Skeletal muscle cell (primary cell): ENCODE results near the gene TIGAR.

Experiments
- DNase-seq: peaks from one replicate; pipeline ENCODE4 v3.0.0-alpha.2; 2010; ENCODE audit warnings: low read depth
- H3K4me3 ChIP-seq: 2 replicates; pipeline ENCODE4 v1.5.1; 2011; ENCODE audit warnings: low read depth, mild to moderate bottlenecking, control low read depth, low read length, moderate library complexity

The TIGAR gene

DNA sequence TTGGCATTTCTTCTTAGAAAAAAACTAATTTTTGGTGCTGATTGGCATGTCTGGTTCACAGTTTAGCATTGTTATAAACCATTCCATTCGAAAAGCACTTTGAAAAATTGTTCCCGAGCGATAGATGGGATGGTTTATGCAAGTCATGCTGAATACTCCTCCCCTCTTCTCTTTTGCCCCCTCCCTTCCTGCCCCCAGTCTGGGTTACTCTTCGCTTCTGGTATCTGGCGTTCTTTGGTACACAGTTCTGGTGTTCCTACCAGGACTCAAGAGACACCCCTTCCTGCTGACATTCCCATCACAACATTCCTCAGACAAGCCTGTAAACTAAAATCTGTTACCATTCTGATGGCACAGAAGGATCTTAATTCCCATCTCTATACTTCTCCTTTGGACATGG is 20.1 kb upstream of the TIGAR start:
- no peak for DNase-seq

DNA sequence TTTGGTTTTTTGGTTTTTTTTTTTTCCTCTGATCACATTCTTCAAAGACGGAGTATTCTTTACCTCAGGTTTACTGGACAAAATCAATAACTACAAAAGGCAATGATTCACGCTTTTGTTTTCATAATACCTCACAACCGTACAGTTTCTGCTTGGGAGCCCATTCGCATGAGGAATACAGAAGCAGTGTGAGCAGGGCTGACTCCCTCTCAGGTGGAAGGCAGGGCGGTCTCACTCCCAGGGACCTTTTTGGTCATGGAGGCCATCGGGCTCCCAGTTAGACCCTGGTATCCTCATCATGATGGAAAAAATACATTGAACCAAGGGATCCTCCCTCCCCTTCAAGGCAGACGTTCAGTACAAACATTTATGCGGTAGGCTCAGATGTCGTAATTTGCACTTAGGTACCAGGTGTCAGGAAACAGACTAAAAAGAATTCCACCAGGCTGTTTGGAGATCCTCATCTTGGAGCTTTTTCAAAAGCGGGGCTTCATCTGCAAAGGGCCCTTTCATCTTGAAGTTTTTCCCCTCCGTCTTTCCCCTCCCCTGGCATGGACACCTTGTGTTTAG is 19.0 kb upstream of the TIGAR start:
- no peak overlapping the region for H3K4me3 ChIP-seq
- DNase-seq: no peak

More for the DNA sequence above, 20.1 kb upstream of the TIGAR start:
- H3K4me3 ChIP-seq: no peak overlapping the region

DNA sequence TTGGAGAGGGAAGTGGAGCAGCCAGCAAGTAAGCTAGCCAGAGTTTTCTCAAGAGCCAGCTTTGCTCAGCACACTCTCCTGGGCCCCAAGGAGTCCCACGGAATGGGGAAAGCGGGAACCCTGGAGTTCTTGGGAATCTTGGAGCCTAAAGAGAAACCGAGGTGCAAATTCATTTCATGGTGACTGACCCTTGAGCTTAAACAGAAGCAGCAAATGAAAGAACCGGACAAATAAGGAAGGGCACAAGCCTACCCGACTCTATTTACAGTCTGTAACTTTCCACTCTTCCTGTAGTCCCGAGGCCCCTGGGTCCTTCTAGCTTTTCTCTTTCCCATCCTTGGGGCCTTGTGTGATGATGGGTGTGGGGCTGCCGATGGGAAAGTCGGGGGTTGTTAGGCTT is 18.1 kb upstream of the TIGAR start:
- no peak overlapping the region for H3K4me3 ChIP-seq

DNA sequence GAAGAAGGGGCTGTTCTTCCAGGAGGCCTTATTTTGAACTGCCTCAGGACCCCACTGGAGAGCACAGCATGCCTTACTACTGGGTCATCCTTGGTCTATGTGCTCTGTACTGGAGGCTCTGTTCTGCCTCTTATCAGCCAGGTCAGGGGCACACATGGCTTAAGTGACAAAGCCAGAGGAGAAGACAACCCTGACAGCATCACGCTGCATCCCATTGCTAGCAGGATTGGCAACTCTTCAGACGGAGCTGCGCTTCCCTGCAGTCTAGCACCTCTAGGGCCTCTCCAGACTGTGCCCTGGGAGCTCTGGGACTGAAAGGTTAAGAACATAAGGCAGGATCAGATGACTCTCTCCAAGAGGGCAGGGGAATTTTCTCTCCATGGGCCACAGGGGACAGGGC is 17.3 kb upstream of the TIGAR start:
- H3K4me3 ChIP-seq: no peak overlapping the region
- no peak for DNase-seq

More for the DNA sequence above, 18.1 kb upstream of the TIGAR start:
- DNase-seq: no peak

DNA sequence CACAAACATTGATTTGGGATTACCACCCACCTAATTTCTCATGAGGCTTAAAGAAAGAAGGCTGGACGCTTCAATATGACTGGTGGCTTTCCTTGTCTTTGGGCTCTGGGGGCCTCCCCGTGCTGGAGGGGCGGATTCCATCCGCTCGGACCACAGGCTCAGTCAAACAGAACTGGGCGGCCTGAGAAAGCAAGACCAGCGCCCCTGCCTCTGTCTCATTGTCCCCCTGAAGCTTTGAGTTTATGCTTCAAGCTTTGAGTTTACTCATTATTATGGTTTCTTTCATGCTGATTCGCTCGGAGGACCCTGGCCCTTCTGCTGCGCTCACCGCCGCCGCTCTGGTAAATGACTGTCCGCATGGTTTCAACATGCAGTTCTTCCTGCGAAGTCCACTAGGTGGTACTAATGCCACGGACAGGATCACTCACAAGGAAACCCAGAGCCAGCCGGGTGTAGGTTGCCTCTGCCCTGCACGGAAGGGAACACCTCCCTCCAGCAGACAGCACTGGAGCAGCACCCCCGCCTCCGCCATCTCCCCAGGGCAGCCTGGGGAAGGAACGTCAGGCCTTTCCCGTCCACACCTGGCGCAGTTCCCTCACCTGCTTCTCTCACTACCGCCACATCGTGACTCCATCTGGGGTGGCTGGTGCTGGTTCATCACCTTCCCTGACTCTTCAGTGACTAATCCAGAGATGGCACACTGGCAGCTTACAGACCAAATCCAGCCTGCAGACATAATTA is 13.2 kb upstream of the TIGAR start:
- H3K4me3 ChIP-seq: no peak overlapping the region
- peak; percentile 52 for DNase-seq

DNA sequence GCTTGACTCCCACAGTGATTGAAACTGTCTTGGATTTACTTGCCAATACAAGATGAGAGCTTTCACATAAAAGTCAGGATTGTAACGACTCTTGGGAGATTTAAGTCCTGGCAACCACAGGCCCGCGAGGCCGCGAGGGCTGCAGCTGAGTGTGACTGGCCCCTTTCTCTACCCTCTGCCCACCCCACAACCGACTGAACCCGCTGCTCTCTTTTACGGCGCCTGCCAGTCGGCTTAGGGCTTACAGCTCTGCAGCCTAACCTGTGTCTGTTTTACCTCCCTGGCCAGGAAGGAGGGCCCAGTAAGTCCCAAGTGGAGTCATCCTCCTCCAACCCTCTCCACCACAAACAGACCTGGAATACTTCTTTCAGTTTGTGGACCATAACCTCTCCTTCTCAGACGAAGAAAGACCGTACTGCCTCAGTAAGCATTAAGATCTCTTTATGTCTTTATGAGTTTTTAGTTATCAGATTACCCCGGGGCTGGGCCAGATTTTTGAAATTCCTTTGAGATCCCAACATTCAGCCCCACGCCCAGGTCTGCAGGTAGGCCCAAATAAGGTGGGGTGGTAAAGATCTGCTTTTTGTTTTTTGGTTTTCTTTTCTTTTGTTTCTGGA is 12.6 kb upstream of the TIGAR start:
- DNase-seq: no peak
- H3K4me3 ChIP-seq: no peak overlapping the region

DNA sequence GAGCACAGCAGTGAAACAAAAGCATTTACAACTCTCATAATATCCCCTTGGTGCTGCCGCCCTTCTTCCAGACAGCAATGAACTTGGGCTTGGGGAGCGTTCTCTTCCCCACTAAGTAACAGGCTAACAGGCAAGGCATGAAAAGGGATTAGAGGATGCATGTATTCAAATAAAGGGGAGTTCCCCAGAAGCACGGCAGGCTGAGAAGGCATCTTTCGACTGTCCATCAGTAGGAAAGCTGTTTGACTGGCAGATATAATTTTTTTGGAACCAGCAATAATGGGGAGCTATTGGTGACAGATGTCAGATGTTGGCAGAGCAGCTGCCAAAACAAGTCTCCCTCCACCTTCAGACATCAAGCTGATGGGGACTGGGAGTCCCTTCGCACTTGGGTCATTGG is 9.2 kb upstream of the TIGAR start:
- DNase-seq: no peak
- no peak overlapping the region for H3K4me3 ChIP-seq

DNA sequence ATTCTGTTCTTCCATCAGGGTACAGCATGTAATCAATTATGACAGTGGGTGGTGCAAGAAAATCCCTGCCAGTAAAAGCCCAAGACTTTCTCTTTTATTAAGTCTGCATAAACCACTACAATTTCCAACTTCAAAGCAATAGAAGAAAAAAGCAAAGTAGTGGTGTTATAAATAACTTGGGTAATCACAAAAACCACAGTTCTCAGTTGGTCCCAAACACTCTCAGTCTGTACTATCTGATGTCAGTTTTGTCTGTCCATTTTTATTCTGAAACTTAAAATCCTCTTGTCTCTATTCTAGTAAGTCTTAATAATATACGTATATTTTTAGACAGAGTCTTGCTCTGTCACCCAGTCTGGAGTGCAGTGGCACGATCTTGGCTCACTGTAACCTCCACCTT is 8.8 kb upstream of the TIGAR start:
- no peak overlapping the region for H3K4me3 ChIP-seq
- no peak for DNase-seq

DNA sequence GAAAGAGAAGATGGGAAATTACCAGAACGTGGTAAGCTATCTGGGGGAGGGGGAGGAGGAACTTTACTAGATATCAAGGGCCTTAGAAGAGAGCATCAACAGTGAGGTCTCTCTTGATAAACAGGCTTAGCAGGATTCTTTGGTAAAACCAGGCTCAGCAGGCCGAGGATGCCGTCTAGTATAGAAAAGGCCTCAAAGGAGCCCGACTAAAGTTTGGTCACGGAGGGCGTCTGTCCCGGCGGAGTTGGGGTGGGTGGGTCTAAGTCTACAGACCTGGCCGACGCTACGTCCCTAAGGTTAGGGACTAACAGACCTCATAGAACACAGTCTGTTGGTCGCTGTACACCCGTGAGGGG is 538 bp upstream of the TIGAR start:
- DNase-seq: no peak
- peak overlapping the region; percentile 62 for H3K4me3 ChIP-seq

DNA sequence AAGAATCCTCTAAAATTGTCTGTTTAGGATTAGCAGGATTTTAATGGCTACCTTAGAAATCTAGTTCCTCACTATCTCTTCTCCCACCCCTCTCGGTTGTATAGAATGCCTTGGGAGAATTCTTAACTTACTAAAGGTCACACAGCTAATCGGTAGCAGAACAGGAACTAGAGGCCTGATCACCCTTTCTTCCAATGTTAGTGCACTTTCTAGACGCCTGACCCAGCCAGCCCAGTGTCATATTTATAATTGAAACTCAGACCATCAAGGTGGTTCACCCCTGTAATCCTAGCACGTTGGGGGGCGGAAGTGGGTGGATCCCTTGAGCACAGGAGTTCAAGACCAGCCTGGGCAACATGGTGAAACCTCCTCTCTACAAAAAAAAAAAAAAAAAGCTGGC is 1.7 kb downstream of the TIGAR start:
- no peak for DNase-seq
- H3K4me3 ChIP-seq: no peak overlapping the region

DNA sequence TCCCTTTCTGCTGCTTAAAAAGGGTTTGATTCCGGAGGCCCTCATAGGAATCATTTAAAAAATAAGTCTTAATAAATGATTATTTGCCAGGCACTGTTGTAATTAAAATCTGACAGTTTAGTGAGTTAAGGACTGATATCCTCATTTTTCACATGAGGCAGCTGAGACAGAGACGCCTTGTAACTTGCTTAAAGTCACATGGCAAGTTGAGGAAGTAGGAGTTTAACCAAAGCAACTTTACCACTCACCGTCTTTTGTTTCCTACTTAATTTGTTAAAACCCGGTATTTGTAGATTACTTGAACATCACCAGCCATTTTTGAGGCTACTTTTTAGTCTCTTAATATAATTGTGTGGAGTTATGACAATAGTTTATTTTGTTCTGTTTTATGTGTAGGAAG is 2.4 kb downstream of the TIGAR start:
- no peak overlapping the region for H3K4me3 ChIP-seq
- DNase-seq: no peak

DNA sequence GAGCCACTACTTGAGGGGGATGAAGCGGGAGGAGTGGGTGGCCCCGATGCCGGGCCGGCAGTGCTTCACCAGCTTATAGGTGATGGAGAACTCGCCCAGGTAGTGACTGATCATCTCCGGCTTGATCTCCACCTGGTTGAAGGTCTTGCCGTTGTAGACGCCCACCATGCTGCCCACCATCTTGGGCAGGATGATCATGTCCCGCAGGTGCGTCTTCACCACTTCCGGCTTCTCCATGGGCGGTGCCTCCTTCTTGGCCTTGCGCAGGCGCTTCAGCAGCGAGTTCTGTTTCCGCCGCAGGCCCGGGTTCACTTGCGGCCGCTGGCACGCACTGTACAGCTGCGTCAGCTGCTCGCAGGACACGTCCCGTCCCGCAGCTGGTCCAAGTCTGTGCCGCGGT is 3.4 kb downstream of the TIGAR start:
- no peak overlapping the region for H3K4me3 ChIP-seq
- DNase-seq: no peak

DNA sequence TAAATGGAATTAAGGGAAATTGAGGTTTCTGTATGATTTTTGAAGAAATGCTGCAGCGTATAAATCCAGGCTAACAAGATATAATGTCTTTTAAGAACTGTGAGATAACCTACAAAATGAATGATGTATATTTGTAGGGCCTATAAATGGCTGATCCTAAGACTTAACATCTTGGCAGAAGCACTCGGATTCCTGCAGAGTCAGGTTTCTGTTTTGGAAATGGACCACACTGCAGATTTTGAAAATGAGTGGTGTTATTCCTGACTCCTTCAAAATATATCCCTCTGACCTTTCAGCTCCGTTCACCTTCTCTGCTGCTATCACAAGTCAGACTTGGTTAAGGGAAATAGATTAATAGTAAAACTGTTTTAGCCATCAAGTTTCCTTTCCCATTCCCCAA is 5.0 kb downstream of the TIGAR start:
- no peak overlapping the region for H3K4me3 ChIP-seq
- no peak for DNase-seq

DNA sequence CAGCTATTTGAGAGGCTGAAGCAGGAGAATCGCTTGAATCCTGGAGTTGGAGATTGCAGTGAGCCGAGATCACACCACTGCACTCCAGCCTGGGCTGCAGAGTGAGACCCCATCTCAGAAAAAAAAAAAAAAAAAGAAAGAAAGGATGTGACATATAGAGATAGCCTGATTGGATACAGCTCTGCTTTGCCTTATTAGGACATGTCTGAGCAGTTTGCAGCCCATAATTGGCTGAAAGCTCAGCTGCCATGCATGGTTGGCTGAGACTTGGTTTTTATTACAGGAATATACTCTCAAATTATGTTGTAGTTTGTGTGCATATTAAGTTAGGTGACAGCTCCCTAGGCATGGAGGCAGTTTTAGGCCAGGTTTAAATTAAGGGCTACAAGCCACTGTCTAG is 6.3 kb downstream of the TIGAR start:
- DNase-seq: no peak
- no peak overlapping the region for H3K4me3 ChIP-seq

DNA sequence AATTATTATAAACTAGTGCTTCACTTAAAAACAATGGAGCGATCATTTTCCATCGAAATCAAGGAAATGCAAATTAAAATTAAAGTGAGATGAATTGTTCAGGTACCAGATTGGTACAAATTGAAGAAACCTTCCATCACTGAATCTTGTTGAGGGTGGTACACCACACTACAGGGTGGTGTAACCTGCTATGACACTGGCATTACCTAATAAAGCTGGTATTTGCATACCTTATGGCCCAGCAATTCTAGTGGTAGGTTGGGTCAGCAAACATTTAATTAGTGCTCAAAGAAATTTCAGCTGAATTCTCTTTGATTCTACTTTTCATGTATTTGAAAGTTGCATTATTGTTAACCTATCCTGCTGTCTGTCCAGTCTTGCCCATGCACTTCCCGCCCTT is 9.2 kb downstream of the TIGAR start:
- H3K4me3 ChIP-seq: no peak overlapping the region
- DNase-seq: no peak

DNA sequence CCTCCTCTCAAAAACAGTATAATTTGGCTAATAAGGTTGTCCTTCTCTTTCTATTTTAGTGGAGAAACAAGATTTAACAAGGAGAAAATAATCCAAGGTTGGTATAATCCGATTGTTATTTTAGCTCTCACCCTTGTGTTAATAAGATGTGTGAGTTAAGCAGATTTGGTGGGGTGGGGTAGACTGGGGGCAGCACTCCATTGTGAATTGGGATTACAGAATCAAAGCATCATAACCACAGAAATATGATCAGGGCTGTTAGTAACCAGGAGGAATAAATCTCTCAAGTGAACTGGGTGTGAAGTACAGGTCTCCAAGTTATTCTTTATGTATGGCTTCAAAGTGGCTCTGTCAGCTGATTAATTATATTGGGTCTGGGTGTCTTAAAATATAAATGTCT is 10.2 kb downstream of the TIGAR start:
- no peak for DNase-seq
- H3K4me3 ChIP-seq: no peak overlapping the region

DNA sequence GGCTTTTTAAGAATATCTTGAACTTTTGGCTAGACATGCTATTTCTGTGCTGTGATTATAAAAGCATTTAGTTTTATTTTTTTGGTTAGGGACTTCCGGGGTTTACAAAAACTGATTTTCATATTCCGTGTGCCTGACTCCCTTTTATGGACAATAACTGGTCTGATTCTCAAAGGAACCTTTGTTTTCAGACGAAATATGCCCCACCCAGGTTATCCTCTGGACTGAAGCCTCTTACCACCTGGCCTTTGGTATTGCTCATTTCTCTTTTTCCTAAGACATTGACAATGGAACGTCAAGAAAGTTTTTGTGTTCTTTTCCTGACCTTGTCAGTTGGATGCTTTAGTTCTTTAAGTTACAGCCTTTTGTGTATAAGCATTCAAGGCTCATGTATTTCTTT is 10.8 kb downstream of the TIGAR start:
- DNase-seq: no peak
- H3K4me3 ChIP-seq: no peak overlapping the region

DNA sequence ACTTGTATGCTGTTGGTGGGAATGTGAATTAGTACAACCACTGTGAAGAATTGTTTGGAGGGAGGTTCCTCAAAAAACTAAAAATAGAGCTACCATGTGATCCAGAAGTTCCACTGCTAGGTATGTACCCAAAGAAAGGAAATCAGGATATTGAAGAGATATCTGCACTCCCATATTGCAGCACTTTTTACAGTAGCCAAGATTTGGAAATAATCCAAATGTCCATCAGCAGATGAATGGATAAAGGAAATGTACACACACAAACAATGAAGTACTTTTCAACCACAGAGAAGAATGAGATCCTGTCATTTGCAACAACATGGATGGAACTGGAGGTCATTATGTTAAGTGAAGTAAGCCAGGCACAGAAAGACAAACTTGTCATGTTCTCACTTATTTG is 25.9 kb downstream of the TIGAR start:
- no peak overlapping the region for H3K4me3 ChIP-seq
- no peak for DNase-seq

DNA sequence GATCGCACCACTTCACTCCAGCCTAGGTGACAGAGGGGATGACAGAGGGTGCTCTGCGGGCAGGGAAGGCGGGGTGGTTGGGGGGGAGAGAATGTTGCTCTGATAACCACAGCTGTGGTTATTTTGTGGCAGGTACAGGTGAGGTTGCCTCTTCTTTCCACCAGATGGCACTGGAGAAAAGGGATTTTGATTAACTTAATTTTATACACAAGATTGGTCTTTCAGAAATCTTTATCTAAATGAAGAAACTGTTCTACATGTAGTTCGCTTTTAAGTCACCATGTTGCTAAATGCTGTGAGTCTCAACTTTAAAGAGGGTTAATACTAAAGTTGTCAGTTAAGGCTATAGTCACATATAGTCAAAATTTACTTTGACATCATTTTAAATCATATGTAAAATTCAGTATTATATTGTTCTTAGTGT is 32.8 kb downstream of the TIGAR start:
- no peak for DNase-seq
- H3K4me3 ChIP-seq: no peak overlapping the region

DNA sequence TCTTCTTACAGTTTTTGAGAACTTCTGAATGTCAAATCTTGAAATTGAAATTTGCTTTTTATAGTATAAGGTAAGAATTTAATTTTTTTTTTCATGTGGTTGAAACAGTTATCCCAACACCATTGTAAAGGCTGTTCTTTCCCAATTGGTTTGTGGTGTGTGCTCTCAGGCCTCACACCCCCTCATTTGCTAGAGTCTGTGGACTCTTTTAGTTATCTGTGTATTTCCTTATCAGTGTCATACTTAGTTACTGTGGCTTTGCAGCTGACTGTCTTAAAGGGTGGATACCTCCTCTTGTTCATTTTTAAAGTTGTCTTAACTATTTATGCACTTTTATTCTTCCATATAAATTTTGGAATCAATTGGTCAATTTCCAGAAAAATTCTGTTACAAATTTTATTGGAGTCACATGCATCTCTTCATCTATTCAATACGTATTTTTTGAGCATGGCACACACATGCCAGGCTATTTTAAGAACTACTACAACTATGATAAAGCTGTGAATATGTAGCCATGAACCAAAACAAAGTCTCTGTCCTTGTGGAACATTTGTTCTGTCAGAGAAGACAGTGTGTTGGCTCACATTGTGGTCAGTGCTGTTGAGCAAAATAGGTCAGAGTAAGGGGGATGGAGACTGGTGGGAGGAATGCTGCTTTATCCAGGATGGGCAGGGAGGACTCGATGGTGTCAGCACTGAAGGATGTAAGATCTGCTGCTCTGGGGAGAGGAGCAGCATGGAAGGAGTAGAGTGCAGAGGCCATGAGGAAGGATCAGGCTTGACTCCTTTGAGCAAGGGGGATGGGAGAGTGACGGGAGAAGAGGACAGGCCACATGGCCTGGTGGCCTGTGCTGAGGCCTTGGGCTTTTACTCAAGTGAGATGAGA is 34.4 kb downstream of the TIGAR start:
- no peak overlapping the region for H3K4me3 ChIP-seq
- no peak for DNase-seq

DNA sequence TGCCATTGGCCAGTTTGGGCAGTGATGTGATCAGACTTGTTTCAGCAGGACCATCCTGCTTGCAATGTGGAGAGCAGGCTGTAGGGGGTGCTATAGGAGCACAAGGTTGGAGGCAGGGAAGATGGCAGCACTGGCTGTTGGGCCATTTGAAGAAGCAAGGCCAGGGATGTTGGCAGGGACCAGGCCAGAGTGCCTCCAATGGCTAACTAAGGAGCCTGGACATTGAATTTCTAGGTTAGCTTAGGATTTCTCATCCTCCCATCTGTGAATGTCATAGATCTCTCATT is 35.0 kb downstream of the TIGAR start:
- no peak overlapping the region for H3K4me3 ChIP-seq
- DNase-seq: no peak
